Stimulated activated CD4-positive, alpha-beta T cell treated with anti-CD3 and anti-CD28 coated beads, Interleukin-1b, Interleukin-23, amount 100 ng/mL, for 4 hours (primary cell): Measurements from ENCODE around the gene NPR3.

ENCODE experiments used
- DNase-seq, 2 donors: peaks; one replicate each; pipeline ENCODE4 v3.0.0-alpha.2; 2020; ENCODE audit warnings: low read depth in 2 of 2

The NPR3 gene

GRCh38 chr5:32710550-32711361 is at the start of gene NPR3:
Gene NPR3, plus strand, starts transcription at chr5:32711321. Its CDS starts 456 bp downstream, at chr5:32711777.
- DNase-seq = no peak

DNA sequence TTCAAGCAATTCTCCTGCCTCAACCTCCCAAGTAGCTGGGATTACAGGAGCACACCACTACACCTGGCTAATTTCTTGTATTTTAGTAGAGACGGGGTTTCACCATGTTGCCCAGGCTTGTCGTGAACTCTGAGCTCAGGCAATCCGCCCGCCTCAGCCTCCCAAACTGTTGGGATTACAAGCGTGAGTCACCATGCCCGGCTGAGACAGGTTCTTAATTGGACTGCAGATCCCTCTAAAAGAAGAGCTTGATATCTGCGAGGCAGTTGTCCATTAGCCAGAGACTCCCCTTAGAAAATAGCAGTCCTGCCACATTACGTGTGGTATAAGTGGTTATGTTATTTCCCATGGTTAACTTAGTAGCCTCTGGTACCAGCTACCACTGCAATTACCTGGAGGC is 46.6 kb upstream of the NPR3 start:
- no peak for DNase-seq

GRCh38 chr5:32668552-32668951 is 42.6 kb upstream of the NPR3 start:
- no peak for DNase-seq

- DNase-seq = no peak
Measured at GRCh38 chr5:32673272-32673671, 37.8 kb upstream of the NPR3 start.

GRCh38 chr5:32677023-32677422 is 34.1 kb upstream of the NPR3 start:
- DNase-seq = no peak

- no peak for DNase-seq
Measured at GRCh38 chr5:32678472-32678871, 32.6 kb upstream of the NPR3 start.

GRCh38 chr5:32679218-32679617 is 31.9 kb upstream of the NPR3 start:
- no peak for DNase-seq

DNA sequence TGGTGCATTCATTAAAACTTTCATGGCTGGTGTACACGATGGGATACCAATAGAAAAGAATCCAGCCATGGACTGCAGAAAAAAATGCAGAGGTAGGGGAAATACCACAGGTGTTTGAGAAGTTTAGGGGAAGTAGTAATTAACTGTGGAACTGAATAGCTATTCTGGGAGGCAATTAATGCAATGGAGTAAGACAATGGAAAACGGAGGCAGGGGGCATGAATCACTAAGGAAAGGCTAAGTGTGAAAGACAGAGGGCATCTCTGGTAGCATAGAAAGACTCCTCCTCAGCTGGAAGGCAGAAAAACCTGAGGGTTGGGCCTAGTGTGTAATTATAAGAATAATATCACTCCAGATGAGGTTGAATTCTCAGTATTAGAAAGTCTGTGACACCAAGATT is 30.9 kb upstream of the NPR3 start:
- no peak for DNase-seq

- DNase-seq = no peak
Measured at GRCh38 chr5:32683125-32683524, 28.0 kb upstream of the NPR3 start.

DNA sequence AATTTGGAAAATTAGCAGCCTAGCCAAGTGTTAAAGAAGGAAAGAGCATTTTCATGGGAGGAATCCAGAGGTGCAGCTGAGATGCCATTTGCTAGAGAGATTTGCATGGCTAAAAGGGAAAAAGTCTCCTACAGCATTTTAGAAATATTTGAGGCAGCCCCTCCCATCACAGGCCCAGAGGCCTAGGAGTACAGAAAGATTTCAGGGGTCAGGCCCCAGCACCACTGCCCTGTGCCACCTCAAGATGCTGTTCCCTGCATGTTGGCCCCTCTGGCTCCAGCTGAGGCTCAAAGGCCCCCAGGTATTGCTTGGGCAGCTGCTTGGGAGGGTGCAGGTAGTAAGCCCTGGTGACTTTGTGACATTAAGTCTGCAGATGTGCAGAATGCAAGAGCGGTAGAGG is 26.9 kb upstream of the NPR3 start:
- DNase-seq = no peak

DNA sequence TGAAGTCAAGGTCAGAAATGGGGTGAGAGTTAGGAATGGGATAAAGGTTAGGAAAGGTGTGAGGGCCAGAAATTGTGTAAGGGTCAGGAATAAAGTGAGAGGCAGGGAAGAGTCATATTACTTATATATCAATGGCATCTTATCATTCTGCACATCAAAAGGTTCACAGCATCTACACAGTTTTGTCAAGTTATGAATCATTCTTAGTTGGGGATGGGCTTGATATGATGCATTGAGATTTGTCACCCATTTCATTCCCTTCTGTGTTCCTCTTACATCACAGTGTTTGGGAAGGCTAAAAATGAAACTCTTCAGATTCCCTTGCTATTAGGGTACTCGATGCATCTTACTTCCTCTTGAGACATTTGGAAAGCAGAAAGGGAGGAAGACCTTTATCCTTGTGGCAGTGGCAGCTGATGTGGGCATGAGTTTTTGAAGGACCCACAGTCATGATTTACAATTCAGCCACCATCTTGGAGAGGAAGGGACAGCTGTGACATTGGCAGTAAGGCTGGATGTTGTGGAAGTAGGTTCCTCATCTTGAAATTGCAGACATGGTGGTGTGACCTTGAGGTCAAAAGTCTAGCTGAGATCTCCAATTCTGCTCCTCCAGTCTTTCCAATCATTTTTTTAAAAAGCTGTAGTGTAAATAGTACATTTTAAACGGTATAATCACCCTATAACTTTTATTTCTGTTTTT is 24.2 kb upstream of the NPR3 start:
- no peak for DNase-seq

DNA sequence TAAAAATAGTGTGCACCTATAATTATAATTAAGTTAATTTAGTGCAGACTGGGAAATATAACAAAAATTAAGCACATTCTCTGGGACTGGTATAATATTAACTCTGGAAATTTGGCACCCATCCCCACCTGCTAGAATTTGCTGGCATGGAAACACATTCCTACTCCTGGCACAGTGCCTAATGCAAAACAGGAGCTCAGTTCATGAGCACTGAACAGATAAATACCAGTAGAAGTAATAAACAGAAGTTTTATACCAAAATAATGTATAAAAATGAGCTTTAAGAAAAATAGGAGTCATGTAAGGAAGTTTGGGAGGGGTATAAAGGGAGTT is 23.7 kb upstream of the NPR3 start:
- no peak for DNase-seq

GRCh38 chr5:32690153-32690552 is 21.0 kb upstream of the NPR3 start:
- DNase-seq = no peak

DNA sequence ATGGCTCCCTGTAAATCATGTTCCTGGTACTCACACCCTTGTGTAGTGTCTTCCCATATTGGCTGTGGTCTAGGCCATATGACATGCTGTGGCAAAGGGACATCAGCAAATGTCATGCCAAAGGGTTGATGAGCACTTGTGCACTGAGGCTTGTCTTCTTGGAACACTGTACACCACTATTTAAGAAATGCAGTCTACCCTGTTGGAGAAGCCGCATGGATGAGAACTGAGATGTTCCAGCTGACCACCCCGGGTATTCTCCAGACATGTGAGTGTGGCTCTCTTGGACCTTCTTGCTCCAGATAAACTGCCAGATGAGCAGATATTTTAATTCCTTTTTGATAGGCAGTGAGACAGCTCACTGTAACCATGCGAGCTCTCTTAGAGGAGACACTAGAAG is 20.5 kb upstream of the NPR3 start:
- DNase-seq = no peak

GRCh38 chr5:32692036-32692746 is 18.9 kb upstream of the NPR3 start:
- DNase-seq = no peak

- DNase-seq = no peak
Measured at GRCh38 chr5:32703957-32704356, 7.2 kb upstream of the NPR3 start.

DNA sequence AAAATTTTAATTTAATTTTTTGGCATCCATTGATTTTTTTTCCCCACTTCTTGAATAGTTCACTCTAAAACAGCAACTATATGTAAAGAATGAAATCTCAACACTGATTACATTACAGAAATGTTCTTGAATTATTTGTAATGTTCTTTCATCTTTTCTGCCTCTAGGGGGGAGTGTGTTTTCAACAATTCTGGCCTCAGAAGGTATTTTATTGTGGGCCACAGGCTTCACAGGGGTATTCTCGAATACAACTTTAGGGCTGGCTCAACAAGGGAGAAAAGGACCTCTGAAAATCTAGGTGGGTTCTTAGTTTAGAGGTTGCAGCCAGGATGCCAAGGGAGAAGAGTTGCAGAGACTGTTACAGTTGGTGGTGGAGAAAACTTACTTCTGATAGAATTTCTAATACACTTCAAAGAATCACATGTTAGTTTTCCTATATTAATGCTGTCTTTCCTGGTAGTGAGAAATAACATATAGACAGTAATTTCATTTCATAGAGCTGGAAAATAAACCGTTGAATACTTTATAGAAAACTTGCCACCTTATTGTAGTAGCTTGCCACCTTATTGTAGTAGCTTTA is 3.6 kb upstream of the NPR3 start:
- no peak for DNase-seq

DNA sequence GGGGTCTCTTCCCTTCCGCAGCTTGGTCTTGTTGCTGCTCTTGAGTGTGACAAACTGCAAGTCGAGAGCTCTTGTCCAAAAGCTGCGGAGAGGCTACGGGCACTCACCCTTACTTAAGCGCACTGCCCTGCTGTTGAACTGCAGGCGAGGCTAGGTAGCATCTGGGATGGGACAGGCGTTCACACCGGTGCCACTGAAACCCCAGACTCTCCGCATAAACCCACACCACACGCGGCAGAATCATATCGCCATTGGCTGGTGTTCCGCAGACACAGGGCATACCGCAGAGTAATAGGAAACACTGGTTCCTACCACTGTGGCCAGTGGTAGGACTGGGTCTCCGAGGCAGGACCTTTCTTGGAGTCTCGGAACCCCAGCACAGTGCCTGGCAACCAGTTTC is 2.2 kb upstream of the NPR3 start:
- no peak for DNase-seq

DNA sequence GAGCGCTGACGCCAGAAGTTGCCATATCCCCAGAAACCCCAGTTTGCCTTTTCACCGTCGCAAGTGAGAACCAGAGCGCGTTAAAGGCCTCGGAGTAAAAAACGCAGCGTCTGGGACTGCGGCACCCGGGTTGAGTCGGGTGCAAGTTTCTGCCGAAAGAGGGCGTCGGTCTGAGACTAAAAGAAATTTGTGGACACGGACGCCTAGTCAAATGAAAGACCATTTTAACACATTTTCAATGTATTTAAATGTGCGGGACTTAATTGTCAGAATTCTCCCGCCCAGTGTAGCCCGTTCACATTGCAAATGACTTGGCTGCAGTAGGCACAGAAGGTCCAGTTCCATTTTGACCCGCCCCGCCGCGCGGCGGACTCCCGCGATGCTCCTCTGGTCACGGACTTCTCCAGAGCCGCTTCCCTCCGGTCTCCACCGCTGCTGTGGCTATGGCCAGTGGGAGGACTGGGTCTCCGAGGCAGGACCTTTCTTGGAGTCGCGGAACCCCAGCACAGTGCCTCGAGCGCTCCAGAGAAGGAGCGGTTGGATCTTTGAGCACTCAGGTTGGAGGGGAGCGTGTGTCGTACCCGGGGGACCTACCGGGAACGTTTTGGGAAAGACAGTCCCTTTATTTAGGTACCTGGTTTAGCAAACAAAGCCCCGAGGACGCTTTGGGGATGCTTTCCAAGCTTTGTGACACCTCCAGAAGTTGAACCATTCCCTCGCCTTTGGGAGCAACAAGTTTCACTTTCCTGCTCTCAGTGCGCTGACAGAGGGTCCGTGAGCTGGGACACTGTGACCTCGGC is 1.2 kb upstream of the NPR3 start:
- peak in 1 of 2 donors; percentile 29 for DNase-seq

GRCh38 chr5:32711362-32711680 is 200 bp downstream of the NPR3 start:
- no peak for DNase-seq

GRCh38 chr5:32711681-32712480 is 760 bp downstream of the NPR3 start:
- no peak for DNase-seq
